Panc1 (cell line): Measurements from ENCODE around the gene GPC6. TPM values are rescaled to one million over a fixed set of nuclear protein-coding genes. Genes with fewer than 3 reads are reported as not detected.

ENCODE experiments used
- ATAC-seq: fragments of 200-7000 bp; cut with Tn5 transposase; 2 replicates; pipeline ENCODE4 v1.9.1; 2020; ENCODE audit warnings: mild to moderate bottlenecking, moderate library complexity
- BruUV-seq: library from RNA; stranded (reverse); fragments of 400-500 nt; replicated peaks from 2 replicates; lab custom pipeline; 2021; lab: Mats Ljungman, UMichigan
- CTCF ChIA-PET: fragments of 300-600 bp; sonication (Branson Sonifier 250); formaldehyde crosslinking; loops from one replicate; lab custom pipeline; 2022; ENCODE audit warnings: antibody characterized with exemption; lab: Charles Lee
- POLR2A ChIA-PET: fragments of 300-600 bp; sonication (Branson Sonifier 250); formaldehyde crosslinking; loops from one replicate; lab custom pipeline; 2022; ENCODE audit warnings: antibody characterized with exemption; lab: Charles Lee
- DNase-seq: peaks from one replicate; pipeline ENCODE4 v3.0.0-alpha.2; 2010; ENCODE audit warnings: low read depth, low spot score
- H3K27ac ChIP-seq: 2 replicates; pipeline ENCODE4 v1.5.1; 2011; ENCODE audit warnings: mild to moderate bottlenecking, low read length, inconsistent platforms
- H3K27me3 ChIP-seq: fragments of 200-500 bp; sonication (Bioruptor generic); 2 replicates; pipeline ENCODE4 v1.6.0; 2014; ENCODE audit warnings: low read length, inconsistent platforms; ENCODE audit not compliant: control insufficient read depth, insufficient read depth
- H3K36me3 ChIP-seq: fragments of 200-500 bp; sonication (Bioruptor generic); 2 replicates; pipeline ENCODE4 v1.5.1; 2014; ENCODE audit warnings: inconsistent platforms, mild to moderate bottlenecking, low read length, moderate library complexity; ENCODE audit not compliant: control insufficient read depth, insufficient read depth
- H3K4me1 ChIP-seq: 2 replicates; pipeline ENCODE4 v1.5.1; 2011; ENCODE audit warnings: inconsistent platforms, mild to moderate bottlenecking, low read length, moderate library complexity; ENCODE audit not compliant: control insufficient read depth, insufficient read depth
- H3K4me3 ChIP-seq, 2 experiments: 2 replicates each; pipeline ENCODE4 v1.5.1; 2011 to 2012; ENCODE audit warnings: low read depth in 2 of 2, low read length in 2 of 2, mild to moderate bottlenecking in 2 of 2, inconsistent platforms in 1 of 2, moderate library complexity in 1 of 2
- H3K9me3 ChIP-seq: fragments of 200-500 bp; sonication (Bioruptor generic); 2 replicates; pipeline ENCODE4 v1.5.1; 2014; ENCODE audit warnings: low read depth, mild to moderate bottlenecking, inconsistent platforms, low read length, moderate library complexity; ENCODE audit not compliant: control insufficient read depth, insufficient read depth
- POLR2AphosphoS5 ChIP-seq: IDR thresholded peaks from 2 replicates; pipeline ENCODE4 v1.6.1; 2012; ENCODE audit warnings: mild to moderate bottlenecking, low read depth, low read length, moderate library complexity
- REST ChIP-seq, 2 experiments: IDR thresholded peaks; 2 replicates each; pipeline ENCODE4 v1.6.1; 2011 to 2012; ENCODE audit warnings: low read depth in 2 of 2, control low read depth in 1 of 2, low read length in 1 of 2, mild to moderate bottlenecking in 1 of 2, moderate library complexity in 1 of 2; ENCODE audit not compliant: insufficient read depth in 1 of 2
- SIN3A ChIP-seq: IDR thresholded peaks from 2 replicates; pipeline ENCODE4 v1.6.1; 2012; ENCODE audit warnings: low read depth, mild to moderate bottlenecking, low read length, moderate library complexity, borderline replicate concordance; ENCODE audit not compliant: insufficient read depth
- TCF7L2 ChIP-seq: IDR thresholded peaks from 2 replicates; pipeline ENCODE4 v1.6.1; 2011; ENCODE audit warnings: mild to moderate bottlenecking, low read depth, low read length, inconsistent platforms
- in situ Hi-C: cut with HindIII; loops from 2 replicates; pipeline ENCODE4 v1.10.0; 2016; ENCODE audit warnings: low sequenced_read_pairs, low pct_unique_long_range_greater_than_20kb
- intact Hi-C: fragments of 100-400 bp; cut with micrococcal nuclease; formaldehyde crosslinking; loops from one replicate; pipeline ENCODE4 v1.10.0; 2022; ENCODE audit not compliant: unreplicated experiment
- total RNA-seq: library from RNA; stranded (reverse); gene quantifications from one replicate; pipeline ENCODE4 v1.2.1, GENCODE V29; 2021; ENCODE audit not compliant: unreplicated experiment
- TF ChIP-seq, protein P1 (sequence below): fragments of 450-650 bp; IDR thresholded peaks from 2 replicates; pipeline ENCODE4 v1.5.1; 2017; ENCODE audit warnings: mild to moderate bottlenecking

GPC6 gene
- total RNA-seq, 1 experiment from 2014 or later = 4.8 TPM

- ATAC-seq = no peak
These were observed 1007.2 kb downstream of the GPC6 start for GRCh38 chr13:94233837-94234236.

DNA sequence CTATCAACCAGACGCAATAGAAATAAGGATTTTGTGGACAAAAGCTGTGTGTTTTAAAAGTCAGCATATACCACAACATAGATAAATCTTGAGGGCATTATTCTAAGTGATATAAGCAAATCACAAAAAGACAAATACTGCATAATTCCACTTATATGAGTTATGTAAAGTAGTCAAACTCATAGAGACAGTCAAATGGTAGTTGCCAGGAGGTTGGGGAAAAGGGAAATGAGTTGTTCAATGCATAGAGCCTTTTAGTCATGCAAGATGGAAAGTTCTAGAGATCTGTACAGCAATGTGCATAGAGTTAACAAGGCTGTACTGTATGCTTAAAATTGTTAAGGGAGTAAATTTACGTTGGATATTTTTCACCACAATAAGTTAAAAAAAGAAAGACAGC is 1008.1 kb downstream of the GPC6 start:
- no peak for ATAC-seq
- ChIA-PET CTCF (no interaction called here), POLR2A (no interaction called here)
- in situ Hi-C loops = no loop called here
- Histone ChIP-seq H3K27ac (no peak overlapping the region), H3K9me3 (no peaks in the 10 kb centered on the region), H3K4me3 (no peak overlapping the region), H3K27me3 (no peaks in the 10 kb centered on the region), H3K36me3 (no peaks in the 10 kb centered on the region), H3K4me1 (no peaks in the 10 kb centered on the region)
- TF ChIP-seq TCF7L2 = no peak
- TF ChIP-seq, protein P1, sequence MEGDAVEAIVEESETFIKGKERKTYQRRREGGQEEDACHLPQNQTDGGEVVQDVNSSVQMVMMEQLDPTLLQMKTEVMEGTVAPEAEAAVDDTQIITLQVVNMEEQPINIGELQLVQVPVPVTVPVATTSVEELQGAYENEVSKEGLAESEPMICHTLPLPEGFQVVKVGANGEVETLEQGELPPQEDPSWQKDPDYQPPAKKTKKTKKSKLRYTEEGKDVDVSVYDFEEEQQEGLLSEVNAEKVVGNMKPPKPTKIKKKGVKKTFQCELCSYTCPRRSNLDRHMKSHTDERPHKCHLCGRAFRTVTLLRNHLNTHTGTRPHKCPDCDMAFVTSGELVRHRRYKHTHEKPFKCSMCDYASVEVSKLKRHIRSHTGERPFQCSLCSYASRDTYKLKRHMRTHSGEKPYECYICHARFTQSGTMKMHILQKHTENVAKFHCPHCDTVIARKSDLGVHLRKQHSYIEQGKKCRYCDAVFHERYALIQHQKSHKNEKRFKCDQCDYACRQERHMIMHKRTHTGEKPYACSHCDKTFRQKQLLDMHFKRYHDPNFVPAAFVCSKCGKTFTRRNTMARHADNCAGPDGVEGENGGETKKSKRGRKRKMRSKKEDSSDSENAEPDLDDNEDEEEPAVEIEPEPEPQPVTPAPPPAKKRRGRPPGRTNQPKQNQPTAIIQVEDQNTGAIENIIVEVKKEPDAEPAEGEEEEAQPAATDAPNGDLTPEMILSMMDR = no peak
- TF ChIP-seq REST (IDR thresholded peaks at IDR 0.05; ENCODE audit: insufficient read depth in 1 of 2, low read depth in 2 of 2, low read length in 1 of 2) = no peak
- DNase-seq = no peak
- no TSS peak for BruUV-seq
- intact Hi-C loops = no loop called here

More at GRCh38 chr13:94233837-94234236, 1007.2 kb downstream of the GPC6 start:
- Histone ChIP-seq H3K27me3 (no peaks in the 10 kb centered on the region), H3K9me3 (no peaks in the 10 kb centered on the region), H3K4me1 (no peaks in the 10 kb centered on the region), H3K36me3 (no peaks in the 10 kb centered on the region), H3K4me3 (no peak overlapping the region), H3K27ac (no peak overlapping the region)
- DNase-seq = no peak
- POLR2A ChIA-PET = no interaction called here
- TF ChIP-seq, protein P1 = no peak
- CTCF ChIA-PET = no interaction called here
- in situ Hi-C loops (no loop called here), intact Hi-C loops (no loop called here)
- BruUV-seq = no TSS peak

GRCh38 chr13:94236132-94236531 is 1009.5 kb downstream of the GPC6 start:
- H3K27me3 ChIP-seq = no peaks in the 10 kb centered on the region
- intact Hi-C loops = no loop called here
- CTCF ChIA-PET = no interaction called here

More at GRCh38 chr13:94236132-94236531, 1009.5 kb downstream of the GPC6 start:
- H3K4me1 ChIP-seq = no peaks in the 10 kb centered on the region
- ATAC-seq (no peak), DNase-seq (no peak)
- in situ Hi-C loops = no loop called here
- H3K9me3 ChIP-seq = no peaks in the 10 kb centered on the region
- H3K27ac ChIP-seq = no peak overlapping the region
- no TSS peak for BruUV-seq
- no peak overlapping the region for H3K4me3 ChIP-seq
- TF ChIP-seq, protein P1 = no peak
- TF ChIP-seq TCF7L2 (no peak), SIN3A (no peak), REST (IDR thresholded peaks at IDR 0.05; ENCODE audit: insufficient read depth in 1 of 2, low read depth in 2 of 2, low read length in 1 of 2) (no peak), POLR2AphosphoS5 (no peak)
- H3K36me3 ChIP-seq = no peaks in the 10 kb centered on the region
- POLR2A ChIA-PET = no interaction called here
